ENCODE data around the gene MAP2K6. TPM values are rescaled to one million over a fixed set of nuclear protein-coding genes. Genes with fewer than 3 reads are reported as not detected.

MAP2K6 gene
- total RNA-seq, 1 experiment from 2014 or later = 43.0 TPM

GRCh38 chr17:69460963-69461922, 46.7 kb downstream of the MAP2K6 start:
- Mint-ChIP-seq H3K27ac (peak overlapping the region; percentile 75; the same call in 1 of the 2 replicates), H3K4me3 (no peak overlapping the region), H3K4me1 (peaks cover 69% of the 10 kb centered on the region)

GRCh38 chr17:69461951-69462369, 47.5 kb downstream of the MAP2K6 start:
- TF ChIP-seq ZMAT4 (CRISPR knock-in tag; IDR thresholded peaks at IDR 0.05) (no peak), MAX (CRISPR knock-in tag; IDR thresholded peaks at IDR 0.05) (no peak), JAZF1 (CRISPR knock-in tag; IDR thresholded peaks at IDR 0.05) (no peak), USF2 (CRISPR knock-in tag; IDR thresholded peaks at IDR 0.05) (no peak), JUN (CRISPR knock-in tag; IDR thresholded peaks at IDR 0.05) (no peak), ZNF416 (CRISPR knock-in tag; IDR thresholded peaks at IDR 0.05) (no peak)
- ChIA-PET CTCF (interaction anchor here (1.2 to 3.0 kb wide), 4 partner anchors 11 to 67 kb away, joined by 5 to 10 read pairs (median 6); no protein-coding TSS in a partner anchor), POLR2A (interaction anchor here (1.3 kb wide), 1 partner anchor 11 kb away, joined by 3 read pairs; no protein-coding TSS in a partner anchor)
- peak overlapping the region; percentile 75 for H3K27ac Mint-ChIP-seq
- H3K9me3 Mint-ChIP-seq = no peaks in the 10 kb centered on the region
- ATAC-seq (no peak), DNase-seq (ENCODE audit: low spot score) (no peak)
- H3K36me3 Mint-ChIP-seq = peaks cover under 1% of the 10 kb centered on the region; the same call in 1 of the 2 replicates
- H3K4me3 Mint-ChIP-seq = no peak overlapping the region
- H3K4me1 Mint-ChIP-seq = peaks cover 69% of the 10 kb centered on the region
- H3K27me3 Mint-ChIP-seq (ENCODE audit: low read depth) = no peaks in the 10 kb centered on the region

More at GRCh38 chr17:69460963-69461922, 46.7 kb downstream of the MAP2K6 start:
- CTCF ChIA-PET = interaction anchor here (0.8 to 3.0 kb wide), 6 partner anchors 9 to 66 kb away, joined by 3 to 10 read pairs (median 5); no protein-coding TSS in a partner anchor
- POLR2A ChIA-PET = interaction anchor here (1.3 kb wide), 1 partner anchor 10 kb away, joined by 3 read pairs; no protein-coding TSS in a partner anchor
- ATAC-seq (peak; percentile 35), DNase-seq (ENCODE audit: low spot score) (no peak)
- Mint-ChIP-seq H3K9me3 (no peaks in the 10 kb centered on the region; the same call in 1 of the 2 replicates), H3K27me3 (ENCODE audit: low read depth) (no peaks in the 10 kb centered on the region), H3K36me3 (peaks cover 4% of the 10 kb centered on the region; the same call in 1 of the 2 replicates)
- TF ChIP-seq ZNF423 (CRISPR knock-in tag; IDR thresholded peaks at IDR 0.05) = peak; percentile 88
- TF ChIP-seq JAZF1 (CRISPR knock-in tag; IDR thresholded peaks at IDR 0.05) = no peak
- no peak for TF ChIP-seq ATF2 (CRISPR knock-in tag; IDR thresholded peaks at IDR 0.05; ENCODE audit: borderline replicate concordance, low read depth)
- no peak for TF ChIP-seq SMAD3 (CRISPR knock-in tag; IDR thresholded peaks at IDR 0.05; ENCODE audit: borderline replicate concordance)
- 0 out of 2 replicates have a peak, but pooled peaks have one; percentile 25 for TF ChIP-seq USF2 (CRISPR knock-in tag; IDR thresholded peaks at IDR 0.05)

GRCh38 chr17:69462882-69463281, 48.4 kb downstream of the MAP2K6 start:
- DNase-seq (ENCODE audit: low spot score) (no peak), ATAC-seq (peak; percentile 24; the same call in 1 of the 2 replicates)
- ChIA-PET POLR2A (interaction anchor here (1.3 kb wide), 1 partner anchor 12 kb away, joined by 3 read pairs; no protein-coding TSS in a partner anchor), CTCF (no interaction called here)
- Mint-ChIP-seq H3K36me3 (no peaks in the 10 kb centered on the region), H3K27me3 (ENCODE audit: low read depth) (no peaks in the 10 kb centered on the region), H3K4me1 (peaks cover 71% of the 10 kb centered on the region), H3K4me3 (no peak overlapping the region), H3K27ac (no peak overlapping the region), H3K9me3 (no peaks in the 10 kb centered on the region)
- no peak for TF ChIP-seq RORB (CRISPR knock-in tag; IDR thresholded peaks at IDR 0.05)
- no peak for TF ChIP-seq ATF6 (CRISPR knock-in tag; IDR thresholded peaks at IDR 0.05)
- TF ChIP-seq ETV6 (CRISPR knock-in tag; IDR thresholded peaks at IDR 0.05) = no peak
- TF ChIP-seq AR (CRISPR knock-in tag; IDR thresholded peaks at IDR 0.05) = no peak
- TF ChIP-seq ZNF512 (CRISPR knock-in tag; IDR thresholded peaks at IDR 0.05; ENCODE audit: borderline replicate concordance) = no peak
- TF ChIP-seq RELA (CRISPR knock-in tag; IDR thresholded peaks at IDR 0.05; ENCODE audit: borderline replicate concordance) = no peak
